Femur (tissue), 1 donor: ENCODE measurements around the gene MGST1.

ENCODE experiments used
- DNase-seq: peaks from one replicate; pipeline ENCODE4 v3.0.0-alpha.2; 2017

MGST1 gene

GRCh38 chr12:16347391-16348298 lies at the start of gene MGST1:
TSS of gene MGST1 (plus strand) at chr12:16347645. CDS start at chr12:16354253, 6,608 bp downstream.
- peak; percentile 59 for DNase-seq

DNA sequence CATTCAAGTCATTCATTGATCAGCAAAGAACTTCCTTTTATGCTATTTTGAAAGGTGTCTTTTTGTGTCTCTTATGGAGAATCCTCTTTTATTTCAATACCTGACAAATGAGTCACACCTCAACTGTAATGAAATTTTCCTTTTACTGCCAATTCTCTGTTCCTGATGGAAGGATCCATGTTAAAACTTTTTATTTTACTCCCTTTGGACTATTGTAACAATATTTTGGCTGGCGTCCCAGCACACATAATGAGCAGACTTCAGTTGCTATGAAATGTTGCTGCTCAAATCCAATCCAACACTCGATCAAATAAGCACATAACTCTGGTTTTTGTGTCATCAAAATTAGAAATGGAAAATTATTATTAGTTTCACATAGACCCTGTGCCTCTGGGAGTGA lies 48.0 kb upstream of the MGST1 start:
- peak; percentile 29 for DNase-seq

DNA sequence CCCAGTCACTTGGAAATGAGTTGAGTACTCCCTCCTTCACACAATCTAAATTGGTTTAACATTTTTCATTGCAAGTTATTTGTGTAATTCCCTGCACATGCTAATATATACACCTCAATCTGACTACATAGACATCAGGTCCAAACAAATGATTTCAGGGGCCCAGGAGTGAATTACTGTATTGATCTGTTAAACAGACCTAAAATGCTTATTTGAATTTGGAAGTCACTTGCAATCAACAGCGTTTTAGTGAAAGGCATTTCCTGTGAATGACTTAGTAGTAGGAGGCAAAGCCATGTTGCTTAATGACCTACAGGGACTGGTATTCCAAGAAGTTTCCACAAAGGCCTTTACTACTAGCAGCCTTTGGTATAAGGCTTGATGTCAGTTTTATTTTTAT lies 47.3 kb upstream of the MGST1 start:
- DNase-seq = peak; percentile 14

DNA sequence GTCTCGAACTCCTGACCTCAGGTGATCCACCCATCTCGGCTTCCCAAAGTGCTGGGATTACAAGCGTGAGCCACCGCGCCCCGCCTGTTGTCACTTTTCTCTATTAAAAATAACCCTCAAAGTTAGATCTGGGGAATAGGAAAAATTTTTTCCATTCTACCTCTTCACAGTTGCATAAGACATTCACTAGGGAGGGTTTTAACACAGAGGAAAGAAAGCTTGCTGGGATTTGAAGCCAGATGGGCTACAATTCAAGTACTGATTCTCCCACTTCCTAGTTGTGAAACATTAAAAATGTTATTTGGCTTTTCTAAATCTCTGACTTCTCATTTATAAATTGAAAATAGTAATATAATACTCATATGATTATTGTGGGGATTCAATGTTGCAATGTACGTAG lies 46.7 kb upstream of the MGST1 start:
- DNase-seq = peak; percentile 71

GRCh38 chr12:16303939-16304338 lies 43.5 kb upstream of the MGST1 start:
- DNase-seq = no peak

GRCh38 chr12:16307856-16308475 lies 39.5 kb upstream of the MGST1 start:
- no peak for DNase-seq

DNA sequence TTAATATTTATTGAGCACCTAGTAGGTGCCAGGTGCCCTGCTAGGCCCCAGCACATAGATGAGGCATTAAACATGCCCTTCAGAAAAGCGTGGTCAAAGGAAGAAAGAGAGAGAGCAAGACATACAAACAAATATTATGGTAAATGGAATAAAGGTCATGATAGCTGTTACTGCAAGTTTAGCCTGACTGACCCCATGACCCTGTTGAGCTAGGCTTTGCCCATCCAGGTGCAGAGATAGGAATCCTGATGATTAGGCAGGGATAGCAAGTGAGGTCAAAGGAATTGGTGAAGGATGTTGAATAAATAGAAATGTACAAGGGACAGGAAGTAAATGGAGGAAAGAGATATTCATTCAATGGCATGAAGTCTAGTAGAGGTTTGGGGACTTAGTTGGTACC lies 36.5 kb upstream of the MGST1 start:
- DNase-seq = no peak

GRCh38 chr12:16323010-16323409 lies 24.4 kb upstream of the MGST1 start:
- no peak for DNase-seq

DNA sequence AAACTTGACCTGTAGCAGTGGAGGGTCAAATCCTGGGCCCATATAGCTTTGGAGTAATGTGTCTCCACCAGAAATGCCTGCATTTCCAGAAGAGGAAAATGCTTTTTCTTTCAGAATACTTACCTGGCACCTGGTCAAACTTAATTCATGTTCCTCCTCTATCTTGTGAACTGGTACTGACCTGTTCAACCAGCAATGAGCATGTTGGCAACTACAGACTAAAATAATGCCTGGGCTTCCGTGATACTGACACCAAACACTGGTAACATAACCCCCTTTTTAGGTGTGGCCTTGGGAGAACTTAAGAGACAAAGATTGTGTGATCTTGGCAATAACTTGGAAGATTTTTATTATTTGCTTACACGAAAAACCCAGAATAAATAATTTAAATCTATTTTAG lies 23.8 kb upstream of the MGST1 start:
- no peak for DNase-seq

DNA sequence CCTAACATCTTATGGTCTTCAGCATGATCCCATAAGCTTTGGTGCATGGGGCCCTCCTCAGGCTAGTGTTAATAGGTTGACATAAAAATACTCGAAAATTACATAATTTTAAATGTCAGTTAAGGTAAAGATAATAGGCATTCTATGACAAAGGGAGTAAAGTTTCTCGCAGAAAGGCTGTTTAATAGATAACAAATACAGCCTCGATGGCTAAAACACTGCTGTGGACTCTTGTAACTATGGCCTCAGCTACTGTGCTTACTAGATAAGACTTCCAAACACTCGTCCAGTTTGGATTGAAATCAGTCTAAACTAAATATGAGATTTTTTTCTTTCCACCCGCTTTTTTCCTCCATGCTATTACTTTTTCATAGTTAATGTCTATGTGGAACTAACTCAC lies 23.2 kb upstream of the MGST1 start:
- DNase-seq = no peak

DNA sequence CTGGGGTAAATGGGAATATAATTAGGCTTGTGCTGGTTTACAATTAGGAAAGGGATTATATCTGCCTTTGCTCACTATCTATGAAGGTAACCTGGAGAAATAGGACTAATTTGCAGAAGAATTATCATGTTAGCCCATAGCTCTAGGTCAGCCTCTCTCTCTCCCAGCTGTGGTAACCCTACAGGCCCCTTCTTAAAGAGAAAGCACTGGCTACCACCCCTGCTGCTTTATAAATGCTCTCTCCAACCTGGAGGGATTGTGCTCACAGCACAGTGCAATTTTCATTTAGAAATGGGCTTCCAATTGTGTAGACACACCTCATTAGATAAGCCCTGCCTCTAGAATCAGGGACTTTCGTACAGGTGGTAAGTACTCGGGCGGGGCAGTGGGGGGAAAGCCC lies 22.7 kb upstream of the MGST1 start:
- DNase-seq = no peak

DNA sequence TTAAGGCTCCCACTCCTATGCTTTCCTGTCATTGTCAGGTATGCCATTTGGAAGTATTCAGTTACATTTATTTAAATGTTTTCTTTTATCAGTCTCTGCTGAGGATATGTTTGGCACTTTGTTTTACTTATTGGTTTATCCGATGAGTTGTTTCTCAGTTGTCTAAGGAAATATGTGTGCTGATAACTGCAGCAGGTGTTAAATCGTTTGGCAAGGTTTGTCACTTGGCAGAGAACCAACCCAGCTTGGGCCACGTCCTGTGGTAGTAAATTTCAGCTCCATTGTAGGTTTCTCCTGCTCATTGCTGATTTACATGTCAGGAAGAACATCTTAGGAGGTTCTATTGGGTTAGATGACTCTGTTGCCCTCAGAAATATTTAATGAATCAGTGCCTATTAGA lies 22.0 kb upstream of the MGST1 start:
- DNase-seq = no peak

DNA sequence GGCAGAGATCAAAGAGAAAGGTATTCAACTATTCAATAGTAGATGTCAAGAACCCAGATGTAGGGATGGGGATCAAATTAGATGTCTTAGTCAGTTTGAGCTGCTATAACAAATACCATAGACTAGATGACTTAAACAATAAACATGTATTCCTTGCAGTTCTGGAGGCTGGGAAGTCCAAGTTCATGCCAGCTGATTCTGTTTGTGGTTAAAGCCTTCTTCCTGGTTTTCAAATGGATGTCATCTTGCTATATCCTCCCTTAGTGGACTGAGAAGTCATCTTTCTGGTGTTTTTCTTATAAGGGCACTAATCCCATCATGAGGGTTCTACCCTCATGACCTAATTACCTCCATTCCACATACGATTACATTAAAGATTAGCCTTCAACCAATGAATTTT lies 19.5 kb upstream of the MGST1 start:
- DNase-seq = no peak

DNA sequence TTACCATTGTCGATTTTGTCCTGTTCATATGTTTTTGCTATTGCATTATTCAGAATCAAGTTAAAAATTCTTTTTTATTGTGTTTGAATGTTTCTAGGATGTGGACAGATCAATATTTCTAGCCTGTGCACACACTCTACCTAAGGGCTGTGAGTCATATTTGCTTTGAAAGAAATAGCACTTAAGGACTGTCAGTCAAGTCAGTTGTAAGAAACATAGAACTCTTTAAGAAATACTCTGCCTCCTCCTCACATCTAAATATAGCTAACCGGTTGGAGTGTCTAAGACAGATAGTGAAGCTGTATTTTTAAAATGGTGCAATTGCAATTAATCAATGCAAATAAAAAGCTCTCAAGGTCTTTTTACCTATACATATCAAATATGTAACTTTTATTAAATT lies 17.9 kb upstream of the MGST1 start:
- DNase-seq = no peak

DNA sequence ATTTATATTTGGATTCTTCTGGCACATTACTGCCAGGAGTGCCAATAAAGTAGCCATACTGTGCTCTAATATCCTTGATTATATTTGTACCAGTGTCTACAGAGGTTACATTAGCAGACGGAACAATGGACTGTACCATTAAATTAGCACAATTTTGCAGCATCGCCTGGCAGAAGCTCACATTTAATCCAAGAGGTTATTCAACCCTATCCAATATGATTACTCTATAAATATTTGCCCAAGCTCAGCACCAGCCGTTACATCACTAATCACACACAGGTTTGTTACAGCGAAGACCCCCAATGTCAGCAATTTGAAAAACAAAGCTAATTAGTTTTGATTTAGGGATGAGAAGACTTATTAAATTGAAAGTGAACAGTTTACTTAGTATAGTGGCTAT lies 16.9 kb upstream of the MGST1 start:
- DNase-seq = no peak

DNA sequence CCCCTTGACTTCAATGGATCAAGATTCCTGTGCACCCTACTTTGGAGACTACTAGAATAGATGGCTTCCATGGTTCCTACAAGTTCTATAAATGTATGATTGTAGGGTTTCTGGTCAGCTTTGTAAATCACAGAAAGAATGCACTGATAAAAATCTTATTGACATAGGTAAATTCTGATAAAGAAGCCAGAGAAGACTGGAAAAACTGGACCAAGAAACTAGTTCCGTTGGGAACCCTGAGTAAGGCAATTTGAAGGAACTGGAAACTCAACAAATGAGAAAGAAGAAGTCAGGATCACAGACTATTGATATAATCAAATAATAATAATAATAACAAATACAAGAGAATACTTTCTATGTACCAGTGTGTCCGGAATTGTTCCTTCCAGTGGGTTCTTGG lies 15.4 kb upstream of the MGST1 start:
- DNase-seq = no peak

DNA sequence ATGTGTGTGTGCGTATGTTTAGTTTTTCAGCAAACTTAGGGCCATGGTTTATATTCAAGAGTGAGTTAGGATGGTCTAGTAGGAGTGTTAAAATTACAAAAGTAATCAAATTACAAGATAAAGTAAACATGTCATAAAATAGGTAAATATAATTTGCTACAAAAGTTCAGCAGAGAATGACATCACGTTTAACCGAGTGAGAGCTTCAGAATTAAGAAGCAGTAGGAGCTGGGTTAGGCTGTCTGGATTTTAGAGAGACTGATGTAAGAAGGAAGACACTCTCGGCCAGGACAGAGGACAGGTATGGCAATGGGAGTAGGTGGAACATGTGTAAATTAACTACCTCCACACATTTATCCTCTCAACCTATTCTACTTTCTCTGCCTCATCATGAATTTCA lies 11.6 kb upstream of the MGST1 start:
- DNase-seq = no peak

DNA sequence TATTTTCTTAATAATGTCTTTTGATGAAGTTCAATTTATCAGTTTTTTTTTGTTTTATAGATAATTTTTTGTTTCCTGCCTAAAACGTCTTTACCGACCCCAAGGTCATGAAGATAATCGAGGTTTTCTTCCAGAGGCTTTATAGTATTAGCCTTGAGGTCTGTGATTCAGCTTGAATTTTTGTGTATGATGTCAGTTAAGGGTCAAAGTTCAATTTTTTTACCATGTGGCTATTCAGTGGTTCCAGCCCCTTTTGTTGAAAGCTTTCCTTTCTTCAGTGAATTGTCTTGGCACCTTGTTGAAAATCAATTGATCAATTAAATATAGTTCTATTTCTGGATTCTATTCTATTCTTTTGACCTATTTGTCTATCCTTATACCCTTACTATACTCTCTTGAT lies 3.2 kb upstream of the MGST1 start:
- DNase-seq = no peak

GRCh38 chr12:16345105-16345504 lies 2.3 kb upstream of the MGST1 start:
- DNase-seq = no peak

- no peak for DNase-seq
These were observed 487 bp upstream of the MGST1 start for GRCh38 chr12:16346958-16347357.

- DNase-seq = no peak
These were observed 1.1 kb downstream of the MGST1 start for GRCh38 chr12:16348435-16349130.

DNA sequence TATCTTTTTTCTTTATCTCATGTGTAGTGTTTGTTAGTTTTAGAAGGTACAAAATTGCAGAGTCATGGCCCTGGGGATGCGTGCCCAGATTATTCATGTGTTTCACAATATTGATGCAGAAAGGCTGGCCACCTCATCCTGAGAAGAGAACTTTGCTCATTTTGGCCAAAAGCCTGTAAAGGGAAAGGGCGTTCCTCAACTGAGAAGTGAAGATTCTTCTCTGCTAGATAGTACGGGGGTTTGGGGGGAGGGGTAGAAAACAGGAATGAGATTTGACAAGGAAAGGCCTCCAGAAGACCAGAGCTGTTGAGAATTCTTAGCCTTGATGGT lies 1.7 kb downstream of the MGST1 start:
- DNase-seq = no peak

DNA sequence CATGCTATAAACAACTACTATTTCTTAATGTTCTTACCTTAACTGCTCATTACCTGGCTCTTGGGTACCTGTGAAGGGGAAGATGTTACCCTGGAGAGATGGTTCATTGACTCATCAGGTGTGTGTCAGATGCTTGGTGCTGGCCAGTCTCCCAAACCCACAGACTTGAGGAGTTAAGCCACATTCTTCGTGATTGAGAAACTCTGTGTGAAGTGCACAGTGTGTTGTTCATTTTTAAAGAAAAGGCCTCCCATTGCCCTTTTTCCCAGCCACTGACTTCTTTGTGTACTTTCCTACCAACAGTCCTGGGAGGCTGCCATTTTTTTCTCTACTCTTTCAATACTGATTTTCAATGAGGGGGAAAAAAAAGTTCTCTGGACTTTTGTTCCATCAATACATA lies 3.2 kb downstream of the MGST1 start:
- DNase-seq = no peak

DNA sequence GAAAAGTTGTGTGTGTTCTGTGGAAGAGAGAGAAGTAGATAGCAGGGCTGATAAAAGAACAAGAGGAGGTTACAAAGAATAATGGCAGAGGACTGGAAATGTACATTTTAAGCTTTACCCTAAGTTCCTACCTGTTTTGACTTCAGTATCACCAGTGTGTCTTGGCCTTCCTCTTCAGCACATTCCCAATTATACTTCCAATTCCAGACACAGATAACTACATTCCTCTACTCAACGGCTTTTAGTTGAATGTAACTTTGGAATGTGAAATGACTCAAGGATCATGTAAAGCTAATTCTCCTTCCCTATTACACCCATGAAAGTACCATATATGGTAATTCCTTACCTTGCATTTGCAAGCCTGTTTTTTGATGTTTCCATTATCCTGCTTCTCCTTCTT lies 5.0 kb downstream of the MGST1 start:
- no peak for DNase-seq
